Colonic mucosa (tissue), 4 donors: ENCODE data around the gene SEL1L3. TPM values are rescaled to one million over a fixed set of nuclear protein-coding genes. Genes with fewer than 3 reads are reported as not detected.

Source experiments
- DNase-seq: peaks from one replicate; pipeline ENCODE4 v3.0.0-alpha.2; 2020
- H3K27ac ChIP-seq: fragments of 200-600 bp; one replicate; pipeline ENCODE4 v1.8.0; 2021
- H3K27me3 ChIP-seq: fragments of 200-600 bp; one replicate; pipeline ENCODE4 v1.8.0; 2021
- H3K36me3 ChIP-seq: fragments of 200-600 bp; one replicate; pipeline ENCODE4 v1.8.0; 2021
- H3K4me1 ChIP-seq: fragments of 200-600 bp; one replicate; pipeline ENCODE4 v1.8.0; 2021; ENCODE audit warnings: mild to moderate bottlenecking
- H3K4me3 ChIP-seq: fragments of 200-600 bp; one replicate; pipeline ENCODE4 v1.8.0; 2021
- H3K9ac ChIP-seq, 2 donors: one replicate each; pipeline ENCODE4 v1.7.0; 2013; ENCODE audit warnings: control low read depth in 2 of 2, low read depth in 2 of 2, low read length in 2 of 2
- H3K9me3 ChIP-seq: fragments of 200-600 bp; one replicate; pipeline ENCODE4 v1.8.0; 2021
- CTCF ChIP-seq: fragments of 200-600 bp; IDR thresholded peaks from one replicate; pipeline ENCODE4 v1.8.0; 2022; ENCODE audit warnings: antibody characterized with exemption, mild to moderate bottlenecking
- intact Hi-C: fragments of 100-400 bp; cut with DNase I; formaldehyde crosslinking; loops from one replicate; pipeline ENCODE4 v1.14.1; 2022
- total RNA-seq, 2 donors: library from RNA; stranded (reverse); fragmentation: NEBNext Ultra II Directional in 1 of 2; extraction: Animal tissue kit (Norgen Biotek cat#: 25700) in 1 of 2; gene quantifications; one replicate each; pipeline ENCODE4 v1.2.1, GENCODE V29; 2021
- donor health status: healthy.
- donor health status: DM: no; HTN: no; CAD: no.
- donor health status: DM: no; HTN: no; CAD: no.

SEL1L3 gene
- total RNA-seq, 2 donors from 2014 or later: 88.4 to 96.2 TPM

GRCh38 chr4:25776795-25777194 lies 86.0 kb downstream of the SEL1L3 start:
- Histone ChIP-seq H3K27me3 (no peaks in the 10 kb centered on the region), H3K36me3 (no peaks in the 10 kb centered on the region), H3K9me3 (no peaks in the 10 kb centered on the region), H3K27ac (no peak overlapping the region), H3K4me3 (no peak overlapping the region), H3K4me1 (no peaks in the 10 kb centered on the region), H3K9ac (no peak overlapping the region)
- no peak for DNase-seq
- TF ChIP-seq CTCF: no peak
- intact Hi-C loops: no loop called here

DNA sequence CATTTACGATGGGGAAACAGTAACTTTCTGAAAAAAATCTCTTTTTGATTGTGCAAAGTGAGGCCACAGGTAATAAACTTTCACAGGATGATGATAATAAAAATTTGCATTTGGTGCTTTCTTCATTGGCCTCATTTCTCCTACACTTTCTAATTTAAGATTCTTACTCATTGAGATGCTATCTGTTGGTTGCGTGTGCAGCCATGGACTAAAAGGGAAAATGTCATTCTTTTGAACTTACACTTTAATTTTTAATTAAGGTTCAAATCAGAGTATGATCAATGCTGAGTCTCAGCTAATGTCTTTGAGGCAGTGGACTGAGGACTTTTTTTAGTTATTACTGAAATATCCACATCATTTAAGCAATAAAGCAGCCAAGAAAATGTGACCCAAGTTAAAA lies 87.6 kb downstream of the SEL1L3 start:
- intact Hi-C loops: no loop called here
- no peak overlapping the region for H3K4me3 ChIP-seq
- no peaks in the 10 kb centered on the region for H3K36me3 ChIP-seq
- H3K9me3 ChIP-seq: no peaks in the 10 kb centered on the region
- no peak for DNase-seq
- H3K27ac ChIP-seq: no peak overlapping the region
- no peaks in the 10 kb centered on the region for H3K27me3 ChIP-seq
- H3K9ac ChIP-seq: no peak overlapping the region
- no peaks in the 10 kb centered on the region for H3K4me1 ChIP-seq
- TF ChIP-seq CTCF: no peak

GRCh38 chr4:25773358-25773757 lies 89.4 kb downstream of the SEL1L3 start:
- Histone ChIP-seq H3K27ac (no peak overlapping the region), H3K4me3 (no peak overlapping the region), H3K27me3 (no peaks in the 10 kb centered on the region), H3K9ac (no peak overlapping the region), H3K36me3 (no peaks in the 10 kb centered on the region), H3K9me3 (no peaks in the 10 kb centered on the region), H3K4me1 (no peaks in the 10 kb centered on the region)
- no peak for TF ChIP-seq CTCF
- intact Hi-C loops: no loop called here
- no peak for DNase-seq

DNA sequence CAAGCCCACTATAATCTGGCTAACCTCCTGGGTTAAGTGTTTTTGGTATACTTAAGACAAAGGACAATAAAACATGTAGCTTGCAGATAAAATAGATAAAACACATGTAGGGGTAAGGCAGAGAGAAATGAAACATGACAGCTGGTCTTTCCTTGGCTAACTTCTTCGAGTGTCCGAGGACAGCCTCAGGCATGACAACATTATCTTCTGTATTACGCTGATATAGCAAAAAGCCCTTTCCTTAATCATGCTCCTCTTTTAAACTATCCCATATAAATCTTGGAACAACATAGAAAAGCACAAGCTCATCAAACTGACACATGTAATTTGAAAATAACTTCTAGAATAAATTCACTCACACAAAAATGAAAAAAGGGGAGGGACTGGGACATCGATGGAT lies 91.1 kb downstream of the SEL1L3 start:
- Histone ChIP-seq H3K9ac (no peak overlapping the region), H3K4me1 (no peaks in the 10 kb centered on the region), H3K36me3 (no peaks in the 10 kb centered on the region), H3K27ac (no peak overlapping the region), H3K4me3 (no peak overlapping the region), H3K9me3 (no peaks in the 10 kb centered on the region), H3K27me3 (no peaks in the 10 kb centered on the region)
- TF ChIP-seq CTCF: no peak
- DNase-seq: no peak
- intact Hi-C loops: no loop called here

GRCh38 chr4:25770847-25771246 lies 91.9 kb downstream of the SEL1L3 start:
- no peak for DNase-seq
- Histone ChIP-seq H3K36me3 (no peaks in the 10 kb centered on the region), H3K27ac (no peak overlapping the region), H3K4me3 (no peak overlapping the region), H3K27me3 (no peaks in the 10 kb centered on the region), H3K4me1 (no peaks in the 10 kb centered on the region), H3K9me3 (no peaks in the 10 kb centered on the region), H3K9ac (no peak overlapping the region)
- TF ChIP-seq CTCF: no peak
- intact Hi-C loops: no loop called here

GRCh38 chr4:25769251-25769650 lies 93.5 kb downstream of the SEL1L3 start:
- Histone ChIP-seq H3K4me1 (no peaks in the 10 kb centered on the region), H3K27me3 (no peaks in the 10 kb centered on the region), H3K9me3 (no peaks in the 10 kb centered on the region), H3K4me3 (no peak overlapping the region), H3K36me3 (peaks cover 5% of the 10 kb centered on the region), H3K9ac (no peak overlapping the region), H3K27ac (no peak overlapping the region)
- no peak for TF ChIP-seq CTCF
- no peak for DNase-seq
- intact Hi-C loops: loop anchor here (5.0 to 10.0 kb wide), 2 partner anchors 234 to 332 kb away; no protein-coding TSS in a partner anchor
